SK-N-SH treated with all-trans-retinoic acid at 6 μM for 48 hours (cell line): ENCODE data around the gene RAB27A.

Experiments used
- ATAC-seq: fragments of 200-7000 bp; cut with Tn5 transposase; 3 replicates; pipeline ENCODE4 v1.9.1; 2020; ENCODE audit warnings: mild to moderate bottlenecking, moderate library complexity
- ARNTL ChIP-seq: fragments of 450-650 bp; formaldehyde crosslinking; IDR thresholded peaks from 2 replicates; pipeline ENCODE4 v1.5.0; 2020; ENCODE audit warnings: low read depth, mild to moderate bottlenecking, moderate library complexity, borderline replicate concordance
- BACH2 ChIP-seq: fragments of 250-450 bp; sonication (Bioruptor Pico); IDR thresholded peaks from 2 replicates; pipeline ENCODE4 v1.9.0; 2021; ENCODE audit warnings: mild to moderate bottlenecking, borderline replicate concordance
- CSDC2 ChIP-seq: fragments of 250-450 bp; sonication (Bioruptor Pico); IDR thresholded peaks from 2 replicates; pipeline ENCODE4 v1.5.0; 2020; ENCODE audit warnings: mild to moderate bottlenecking, moderate library complexity
- CSRNP3 ChIP-seq: fragments of 250-450 bp; sonication (Bioruptor Pico); IDR thresholded peaks from 2 replicates; pipeline ENCODE4 v1.5.1; 2021; ENCODE audit warnings: mild to moderate bottlenecking, moderate library complexity
- ESRRG ChIP-seq: fragments of 250-450 bp; sonication (Bioruptor Pico); IDR thresholded peaks from 2 replicates; pipeline ENCODE4 v1.6.1; 2021; ENCODE audit warnings: mild to moderate bottlenecking
- GLIS3 ChIP-seq: fragments of 250-450 bp; sonication (Bioruptor Pico); IDR thresholded peaks from 2 replicates; pipeline ENCODE4 v1.5.0; 2020; ENCODE audit warnings: mild to moderate bottlenecking, moderate library complexity
- ISL1 ChIP-seq: fragments of 250-450 bp; sonication (Bioruptor Pico); IDR thresholded peaks from 2 replicates; pipeline ENCODE4 v2.1.2; 2022; ENCODE audit warnings: mild to moderate bottlenecking, moderate library complexity
- OSR1 ChIP-seq: fragments of 250-450 bp; sonication (Bioruptor Pico); IDR thresholded peaks from 2 replicates; pipeline ENCODE4 v1.8.0; 2022; ENCODE audit warnings: moderate library complexity, mild to moderate bottlenecking, inconsistent platforms
- PATZ1 ChIP-seq: fragments of 250-450 bp; sonication (Bioruptor Pico); IDR thresholded peaks from 2 replicates; pipeline ENCODE4 v1.8.0; 2020; ENCODE audit warnings: mild to moderate bottlenecking, moderate library complexity, borderline replicate concordance
- POU6F1 ChIP-seq: fragments of 250-450 bp; sonication (Bioruptor Pico); IDR thresholded peaks from 2 replicates; pipeline ENCODE4 v1.8.0; 2021; ENCODE audit warnings: low read depth, mild to moderate bottlenecking, moderate library complexity, borderline replicate concordance
- RARB ChIP-seq: fragments of 250-450 bp; sonication (Bioruptor Pico); IDR thresholded peaks from 2 replicates; pipeline ENCODE4 v1.8.0; 2021; ENCODE audit warnings: mild to moderate bottlenecking, moderate library complexity
- SNAI2 ChIP-seq: fragments of 250-450 bp; sonication (Bioruptor Pico); IDR thresholded peaks from 2 replicates; pipeline ENCODE4 v1.5.0; 2020; ENCODE audit warnings: mild to moderate bottlenecking, moderate library complexity
- TCF4 ChIP-seq: fragments of 250-450 bp; sonication (Bioruptor Pico); IDR thresholded peaks from 2 replicates; pipeline ENCODE4 v1.8.0; 2021; ENCODE audit warnings: mild to moderate bottlenecking, moderate library complexity, borderline replicate concordance
- TOX ChIP-seq: fragments of 250-450 bp; sonication (Bioruptor Pico); IDR thresholded peaks from 2 replicates; pipeline ENCODE4 v1.8.0; 2021; ENCODE audit warnings: mild to moderate bottlenecking, moderate library complexity, borderline replicate concordance
- TSHZ2 ChIP-seq: fragments of 250-450 bp; sonication (Bioruptor Pico); IDR thresholded peaks from 2 replicates; pipeline ENCODE4 v1.5.0; 2020; ENCODE audit warnings: mild to moderate bottlenecking, moderate library complexity
- ZFP3 ChIP-seq: fragments of 250-450 bp; sonication (Bioruptor Pico); IDR thresholded peaks from 2 replicates; pipeline ENCODE4 v1.5.0; 2020; ENCODE audit warnings: mild to moderate bottlenecking, moderate library complexity
- ZFP30 ChIP-seq: fragments of 450-650 bp; formaldehyde crosslinking; IDR thresholded peaks from 2 replicates; pipeline ENCODE4 v1.5.0; 2022; ENCODE audit warnings: mild to moderate bottlenecking, moderate library complexity
- ZNF565 ChIP-seq: fragments of 450-650 bp; formaldehyde crosslinking; conservative IDR thresholded peaks from 2 replicates; pipeline ENCODE4 v1.5.0; 2020; ENCODE audit warnings: low read depth, mild to moderate bottlenecking, moderate library complexity
- ZNF70 ChIP-seq: fragments of 450-650 bp; formaldehyde crosslinking; IDR thresholded peaks from 2 replicates; pipeline ENCODE4 v1.5.0; 2020; ENCODE audit warnings: mild to moderate bottlenecking, moderate library complexity
- ZNF8 ChIP-seq: fragments of 450-650 bp; formaldehyde crosslinking; IDR thresholded peaks from 2 replicates; pipeline ENCODE4 v1.5.0; 2020; ENCODE audit warnings: mild to moderate bottlenecking, moderate library complexity

Gene RAB27A

GRCh38 chr15:55290528-55291057 is 980 bp upstream of the RAB27A start (continued):
- TF ChIP-seq POU6F1 (CRISPR knock-in tag) (no peak), RARB (CRISPR knock-in tag) (no peak), ZFP30 (CRISPR knock-in tag) (no peak), PATZ1 (CRISPR knock-in tag) (no peak)

GRCh38 chr15:55289011-55289745 is 435 bp downstream of the RAB27A start:
- ATAC-seq = peak; percentile 46

More at GRCh38 chr15:55289011-55289745, 435 bp downstream of the RAB27A start:
- TF ChIP-seq ZFP30 (CRISPR knock-in tag) = no peak
- TF ChIP-seq TCF4 (CRISPR knock-in tag) = no peak
- no peak for TF ChIP-seq OSR1 (CRISPR knock-in tag)
- no peak for TF ChIP-seq ZNF565 (CRISPR knock-in tag)
- no peak for TF ChIP-seq ARNTL (CRISPR knock-in tag)
- TF ChIP-seq PATZ1 (CRISPR knock-in tag) = no peak
- TF ChIP-seq ISL1 (CRISPR knock-in tag) = no peak
- no peak for TF ChIP-seq TSHZ2
- no peak for TF ChIP-seq GLIS3
- TF ChIP-seq ZNF8 (CRISPR knock-in tag) = no peak
- TF ChIP-seq ZFP3 (CRISPR knock-in tag) = no peak
- no peak for TF ChIP-seq CSRNP3
- TF ChIP-seq ZNF70 (CRISPR knock-in tag) = no peak
- TF ChIP-seq ESRRG (CRISPR knock-in tag) = no peak
- TF ChIP-seq BACH2 = no peak
- no peak for TF ChIP-seq CSDC2 (CRISPR knock-in tag)
- TF ChIP-seq POU6F1 (CRISPR knock-in tag) = no peak
- TF ChIP-seq SNAI2 (CRISPR knock-in tag) = no peak
- no peak for TF ChIP-seq RARB (CRISPR knock-in tag)
- TF ChIP-seq TOX (CRISPR knock-in tag) = no peak
